ENCODE results near the gene ANTKMT. TPM values are rescaled to one million over a fixed set of nuclear protein-coding genes. Genes with fewer than 3 reads are reported as not detected.

ANTKMT gene
- total and polyA plus RNA-seq, 2 experiments from 2014 or later, result 38.8 to 81.8 TPM

DNA sequence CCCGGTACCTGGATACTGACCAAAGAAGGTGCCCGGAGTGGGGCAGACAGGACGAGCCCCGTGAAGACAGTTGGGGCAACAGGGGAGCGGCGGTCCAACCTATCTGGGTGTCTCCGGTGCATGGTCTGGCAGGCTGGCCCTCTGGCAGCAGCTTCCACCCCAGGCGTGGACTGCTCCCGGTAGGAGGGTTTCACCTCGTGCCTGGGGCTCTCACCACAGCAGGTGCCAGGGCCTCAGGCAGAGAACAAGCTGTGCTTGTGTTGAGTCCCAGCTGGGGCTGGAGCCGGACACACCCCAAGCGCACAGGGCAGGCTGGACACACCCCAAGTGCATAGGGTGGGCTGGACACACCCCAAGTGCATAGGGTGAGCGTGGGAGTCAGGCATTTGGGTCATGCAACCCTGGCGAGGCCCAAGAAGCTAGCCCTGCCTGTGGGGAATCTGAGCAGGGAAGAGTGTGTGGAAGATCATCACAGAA is 13.8 kb upstream of the ANTKMT start:
- TF ChIP-seq, protein P1, sequence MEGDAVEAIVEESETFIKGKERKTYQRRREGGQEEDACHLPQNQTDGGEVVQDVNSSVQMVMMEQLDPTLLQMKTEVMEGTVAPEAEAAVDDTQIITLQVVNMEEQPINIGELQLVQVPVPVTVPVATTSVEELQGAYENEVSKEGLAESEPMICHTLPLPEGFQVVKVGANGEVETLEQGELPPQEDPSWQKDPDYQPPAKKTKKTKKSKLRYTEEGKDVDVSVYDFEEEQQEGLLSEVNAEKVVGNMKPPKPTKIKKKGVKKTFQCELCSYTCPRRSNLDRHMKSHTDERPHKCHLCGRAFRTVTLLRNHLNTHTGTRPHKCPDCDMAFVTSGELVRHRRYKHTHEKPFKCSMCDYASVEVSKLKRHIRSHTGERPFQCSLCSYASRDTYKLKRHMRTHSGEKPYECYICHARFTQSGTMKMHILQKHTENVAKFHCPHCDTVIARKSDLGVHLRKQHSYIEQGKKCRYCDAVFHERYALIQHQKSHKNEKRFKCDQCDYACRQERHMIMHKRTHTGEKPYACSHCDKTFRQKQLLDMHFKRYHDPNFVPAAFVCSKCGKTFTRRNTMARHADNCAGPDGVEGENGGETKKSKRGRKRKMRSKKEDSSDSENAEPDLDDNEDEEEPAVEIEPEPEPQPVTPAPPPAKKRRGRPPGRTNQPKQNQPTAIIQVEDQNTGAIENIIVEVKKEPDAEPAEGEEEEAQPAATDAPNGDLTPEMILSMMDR (IDR thresholded peaks at IDR 0.05; ENCODE audit: poor library complexity), result no peak
- TF ChIP-seq EZH2phosphoT487 (IDR thresholded peaks at IDR 0.05; ENCODE audit: low read depth, severe bottlenecking, unreplicated experiment) (no peak), EZH2 (IDR thresholded peaks at IDR 0.05; ENCODE audit: borderline replicate concordance) (no peak)
- Histone ChIP-seq H3K36me3 (replicated peaks; ENCODE audit: insufficient read depth, low read depth) (no peaks in the 10 kb centered on the region), H3K4me2 (no peak overlapping the region), H3K9me3 (ENCODE audit: low read depth) (no peaks in the 10 kb centered on the region), H2AFZ (no peak overlapping the region), H3K27ac (no peak overlapping the region), H3K4me1 (ENCODE audit: insufficient read depth) (no peaks in the 10 kb centered on the region), H3K9me2 (replicated peaks; ENCODE audit: insufficient read depth) (no peaks in the 10 kb centered on the region), H3K27me3 (peaks cover 78% of the 10 kb centered on the region), H3K4me3 (no peak overlapping the region), H3K79me2 (no peaks in the 10 kb centered on the region), H4K20me1 (ENCODE audit: insufficient read depth, poor library complexity, severe bottlenecking) (no peaks in the 10 kb centered on the region)
- DNase-seq (ENCODE audit: low spot score), result no peak
- 55% methylated on average over 14 of the region's 14 CpGs for WGBS (ENCODE audit: low lambda C conversion rate, missing lambda C conversion rate)

DNA sequence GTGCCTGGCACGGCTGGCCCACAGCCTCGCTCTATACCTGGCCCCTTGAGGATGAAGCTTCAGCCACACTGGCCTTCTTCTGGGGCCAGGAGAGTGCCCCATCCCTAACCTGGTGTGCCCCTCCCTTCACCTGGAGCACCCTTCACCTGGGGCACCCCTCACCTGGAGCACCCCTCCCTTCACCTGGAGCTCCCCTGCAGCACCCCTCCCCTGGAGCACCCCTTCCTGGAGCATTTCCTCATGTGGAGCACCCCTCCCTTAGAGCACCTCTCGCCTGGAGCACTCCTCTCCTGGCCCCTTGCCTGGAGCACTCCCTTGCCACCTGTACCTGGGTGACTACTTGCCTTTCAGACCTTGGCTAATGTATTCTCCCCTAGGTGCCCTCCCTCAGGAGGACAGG is 12.9 kb upstream of the ANTKMT start:
- DNase-seq (ENCODE audit: low spot score), result no peak
- Histone ChIP-seq H2AFZ (no peak overlapping the region), H3K4me2 (no peak overlapping the region), H3K9me3 (ENCODE audit: low read depth) (no peaks in the 10 kb centered on the region), H3K27ac (no peak overlapping the region), H3K79me2 (no peaks in the 10 kb centered on the region), H3K9me2 (replicated peaks; ENCODE audit: insufficient read depth) (no peaks in the 10 kb centered on the region), H3K4me1 (ENCODE audit: insufficient read depth) (no peaks in the 10 kb centered on the region), H4K20me1 (ENCODE audit: insufficient read depth, poor library complexity, severe bottlenecking) (no peaks in the 10 kb centered on the region), H3K4me3 (no peak overlapping the region), H3K36me3 (replicated peaks; ENCODE audit: insufficient read depth, low read depth) (no peaks in the 10 kb centered on the region), H3K27me3 (peaks cover 69% of the 10 kb centered on the region)
- 72% methylated on average over 3 of the region's 3 CpGs for WGBS (ENCODE audit: low lambda C conversion rate, missing lambda C conversion rate)
- TF ChIP-seq, protein P1 (IDR thresholded peaks at IDR 0.05; ENCODE audit: poor library complexity), result no peak
- TF ChIP-seq EZH2 (IDR thresholded peaks at IDR 0.05; ENCODE audit: borderline replicate concordance), result no peak

DNA sequence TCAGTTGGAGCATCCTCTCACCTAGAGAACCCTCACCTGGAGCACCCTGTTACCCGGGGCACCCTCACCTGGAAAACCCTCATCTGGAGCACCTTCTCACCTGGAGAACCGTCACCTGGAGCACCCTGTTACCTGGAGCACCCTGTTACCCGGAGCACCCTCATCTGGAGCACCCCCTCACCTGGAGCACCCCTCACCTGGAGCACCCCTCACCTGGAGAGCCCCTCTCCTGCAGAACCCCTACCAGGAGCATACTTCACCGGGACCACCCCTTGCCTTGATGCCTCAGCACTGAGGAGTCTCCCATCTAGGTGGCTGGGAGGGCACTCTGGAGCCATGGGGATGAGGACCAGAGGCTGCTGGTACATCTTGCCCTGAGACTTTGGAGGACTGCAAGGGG is 12.0 kb upstream of the ANTKMT start:
- 94% methylated on average over 3 of the region's 4 CpGs for WGBS (ENCODE audit: low lambda C conversion rate, missing lambda C conversion rate)

More for the DNA sequence above, 12.0 kb upstream of the ANTKMT start:
- no peaks in the 10 kb centered on the region for H3K9me2 ChIP-seq (replicated peaks; ENCODE audit: insufficient read depth)
- no peaks in the 10 kb centered on the region for H3K36me3 ChIP-seq (replicated peaks; ENCODE audit: insufficient read depth, low read depth)
- H3K4me2 ChIP-seq, result no peak overlapping the region
- no peaks in the 10 kb centered on the region for H3K9me3 ChIP-seq (ENCODE audit: low read depth)
- peaks cover 59% of the 10 kb centered on the region for H3K27me3 ChIP-seq
- H3K79me2 ChIP-seq, result no peaks in the 10 kb centered on the region
- no peak overlapping the region for H2AFZ ChIP-seq
- no peak overlapping the region for H3K27ac ChIP-seq
- no peak for DNase-seq (ENCODE audit: low spot score)
- no peaks in the 10 kb centered on the region for H4K20me1 ChIP-seq (ENCODE audit: insufficient read depth, poor library complexity, severe bottlenecking)
- no peaks in the 10 kb centered on the region for H3K4me1 ChIP-seq (ENCODE audit: insufficient read depth)
- H3K4me3 ChIP-seq, result no peak overlapping the region
- TF ChIP-seq EZH2phosphoT487 (IDR thresholded peaks at IDR 0.05; ENCODE audit: low read depth, severe bottlenecking, unreplicated experiment) (no peak), EZH2 (IDR thresholded peaks at IDR 0.05; ENCODE audit: borderline replicate concordance) (no peak)
- TF ChIP-seq, protein P1 (IDR thresholded peaks at IDR 0.05; ENCODE audit: poor library complexity), result no peak
